ENCODE results near the gene MYLK4. TPM values are rescaled to one million over a fixed set of nuclear protein-coding genes. Genes with fewer than 3 reads are reported as not detected.

The MYLK4 gene
- total and polyA plus RNA-seq, 2 of the 13 experiments (the other 11 are each of a cell fraction or from before 2014, with no cell fraction given), result 0.26 to 0.29 TPM

DNA sequence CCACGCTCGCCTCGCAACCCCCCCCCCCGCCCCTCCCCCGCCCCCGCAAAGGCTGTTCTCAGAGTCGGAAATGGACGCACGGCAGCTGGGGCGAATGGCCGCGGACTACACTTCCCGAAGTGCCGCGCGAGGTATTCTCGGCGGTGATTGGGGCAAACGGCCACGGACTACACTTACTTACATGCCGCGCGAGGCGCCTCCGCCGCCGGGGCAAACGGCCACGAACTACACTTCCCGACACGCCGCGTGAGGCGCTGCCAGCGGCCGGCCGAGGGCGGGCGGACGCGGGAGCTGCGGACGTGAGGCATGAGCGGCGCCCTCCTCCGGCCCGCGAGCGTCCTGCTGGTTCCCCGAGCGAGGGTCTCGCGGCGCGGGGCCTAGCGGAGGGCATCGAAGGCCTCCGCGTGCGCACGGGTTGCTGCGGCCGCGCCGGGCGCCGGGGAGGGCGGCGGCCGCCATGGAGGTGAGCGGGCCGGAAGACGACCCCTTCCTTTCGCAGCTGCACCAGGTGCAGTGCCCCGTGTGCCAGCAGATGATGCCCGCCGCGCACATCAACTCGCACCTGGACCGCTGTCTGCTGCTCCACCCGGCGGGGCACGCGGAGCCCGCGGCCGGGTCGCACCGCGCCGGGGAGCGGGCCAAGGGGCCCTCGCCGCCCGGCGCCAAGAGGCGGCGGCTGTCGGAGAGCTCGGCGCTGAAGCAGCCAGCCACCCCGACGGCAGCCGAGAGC lies 14.6 kb upstream of the MYLK4 start, which contains the start of gene WRNIP1 (continued):
- TF ChIP-seq ZNF414 (CRISPR knock-in tag; IDR thresholded peaks at IDR 0.05), result no peak
- no peak; the same call in 1 of the 2 replicates for TF ChIP-seq JDP2 (CRISPR knock-in tag; IDR thresholded peaks at IDR 0.05; ENCODE audit: borderline replicate concordance)
- TF ChIP-seq, protein P1, sequence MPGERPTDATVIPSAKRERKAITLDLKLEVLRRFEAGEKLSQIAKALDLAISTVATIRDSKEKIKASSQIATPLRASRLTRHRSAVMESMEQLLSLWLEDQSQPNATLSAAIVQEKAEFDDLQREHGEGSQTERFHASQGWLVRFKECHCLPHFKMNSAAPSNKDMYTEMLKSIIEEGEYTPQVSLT (CRISPR knock-in tag; IDR thresholded peaks at IDR 0.05; ENCODE audit: borderline replicate concordance, low read depth), result no peak; the same call in 1 of the 2 replicates
- TF ChIP-seq MATR3 (CRISPR knock-in tag; IDR thresholded peaks at IDR 0.05), result no peak
- no peak; the same call in 1 of the 2 replicates for TF ChIP-seq ETS1 (CRISPR knock-in tag; IDR thresholded peaks at IDR 0.05)
- no peak; the same call in 1 of the 2 replicates for TF ChIP-seq HOXA5 (CRISPR knock-in tag; IDR thresholded peaks at IDR 0.05)
- no peak for TF ChIP-seq TCF7 (IDR thresholded peaks at IDR 0.05; ENCODE audit: low read depth)
- TF ChIP-seq, protein P2, sequence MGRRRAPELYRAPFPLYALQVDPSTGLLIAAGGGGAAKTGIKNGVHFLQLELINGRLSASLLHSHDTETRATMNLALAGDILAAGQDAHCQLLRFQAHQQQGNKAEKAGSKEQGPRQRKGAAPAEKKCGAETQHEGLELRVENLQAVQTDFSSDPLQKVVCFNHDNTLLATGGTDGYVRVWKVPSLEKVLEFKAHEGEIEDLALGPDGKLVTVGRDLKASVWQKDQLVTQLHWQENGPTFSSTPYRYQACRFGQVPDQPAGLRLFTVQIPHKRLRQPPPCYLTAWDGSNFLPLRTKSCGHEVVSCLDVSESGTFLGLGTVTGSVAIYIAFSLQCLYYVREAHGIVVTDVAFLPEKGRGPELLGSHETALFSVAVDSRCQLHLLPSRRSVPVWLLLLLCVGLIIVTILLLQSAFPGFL (CRISPR knock-in tag; IDR thresholded peaks at IDR 0.05), result no peak
- peak; percentile 47; the same call in 1 of the 2 replicates for TF ChIP-seq NR2F2 (IDR thresholded peaks at IDR 0.05; ENCODE audit: borderline replicate concordance, low read depth)
- TF ChIP-seq ZSCAN29 (CRISPR knock-in tag; conservative IDR thresholded peaks at IDR 0.05), result peak; percentile 88; the same call in 1 of the 2 replicates
- no peak; the same call in 1 of the 2 replicates for TF ChIP-seq ZNF124 (CRISPR knock-in tag; IDR thresholded peaks at IDR 0.05)
- TF ChIP-seq ZNF780A (CRISPR knock-in tag; IDR thresholded peaks at IDR 0.05), result no peak
- no peak for TF ChIP-seq ZNF644 (CRISPR knock-in tag; IDR thresholded peaks at IDR 0.05; ENCODE audit: low read depth)
- peak; percentile 98 for TF ChIP-seq ATF7-NPFF (CRISPR knock-in tag; IDR thresholded peaks at IDR 0.05; ENCODE audit: low read depth)
- 0 out of 2 replicates have a peak, but pooled peaks have one; percentile 36 for TF ChIP-seq SATB2 (CRISPR knock-in tag; IDR thresholded peaks at IDR 0.05)
- no peak for TF ChIP-seq SYNCRIP (IDR thresholded peaks at IDR 0.05; ENCODE audit: insufficient read depth, low read depth, low read length)
- 0 out of 2 replicates have a peak, but pooled peaks have one; percentile 15 for TF ChIP-seq HNF1A (IDR thresholded peaks at IDR 0.05; ENCODE audit: low read depth)
- peak; percentile 83; the same call in 1 of the 2 replicates for TF ChIP-seq HNF1A (CRISPR knock-in tag; IDR thresholded peaks at IDR 0.05; ENCODE audit: borderline replicate concordance)
- peak; percentile 60; the same call in 1 of the 2 replicates for TF ChIP-seq ZNF33B (CRISPR knock-in tag; IDR thresholded peaks at IDR 0.05)
- peak; percentile 35; the same call in 1 of the 2 replicates for TF ChIP-seq THAP8 (CRISPR knock-in tag; IDR thresholded peaks at IDR 0.05; ENCODE audit: borderline replicate concordance)
- TF ChIP-seq RFX3 (CRISPR knock-in tag; IDR thresholded peaks at IDR 0.05), result no peak

Data from HepG2 (cell line).